Panc1 (cell line): Measurements from ENCODE around the gene NFATC2IP. TPM values are rescaled to one million over a fixed set of nuclear protein-coding genes. Genes with fewer than 3 reads are reported as not detected.
A peak's percentile ranks its signal among the peaks of the same experiment; 100 is the strongest.

ENCODE experiments used
- ATAC-seq: fragments of 200-7000 bp; cut with Tn5 transposase; 2 replicates; pipeline ENCODE4 v1.9.1; 2020; ENCODE audit warnings: mild to moderate bottlenecking, moderate library complexity
- BruUV-seq: library from RNA; stranded (reverse); fragments of 400-500 nt; replicated peaks from 2 replicates; lab custom pipeline; 2021; lab: Mats Ljungman, UMichigan
- CTCF ChIA-PET: fragments of 300-600 bp; sonication (Branson Sonifier 250); formaldehyde crosslinking; loops from one replicate; lab custom pipeline; 2022; ENCODE audit warnings: antibody characterized with exemption; lab: Charles Lee
- POLR2A ChIA-PET: fragments of 300-600 bp; sonication (Branson Sonifier 250); formaldehyde crosslinking; loops from one replicate; lab custom pipeline; 2022; ENCODE audit warnings: antibody characterized with exemption; lab: Charles Lee
- DNase-seq: peaks from one replicate; pipeline ENCODE4 v3.0.0-alpha.2; 2010; ENCODE audit warnings: low read depth, low spot score
- H3K27ac ChIP-seq: 2 replicates; pipeline ENCODE4 v1.5.1; 2011; ENCODE audit warnings: mild to moderate bottlenecking, low read length, inconsistent platforms
- H3K27me3 ChIP-seq: fragments of 200-500 bp; sonication (Bioruptor generic); 2 replicates; pipeline ENCODE4 v1.6.0; 2014; ENCODE audit warnings: low read length, inconsistent platforms; ENCODE audit not compliant: control insufficient read depth, insufficient read depth
- H3K36me3 ChIP-seq: fragments of 200-500 bp; sonication (Bioruptor generic); 2 replicates; pipeline ENCODE4 v1.5.1; 2014; ENCODE audit warnings: inconsistent platforms, mild to moderate bottlenecking, low read length, moderate library complexity; ENCODE audit not compliant: control insufficient read depth, insufficient read depth
- H3K4me1 ChIP-seq: 2 replicates; pipeline ENCODE4 v1.5.1; 2011; ENCODE audit warnings: inconsistent platforms, mild to moderate bottlenecking, low read length, moderate library complexity; ENCODE audit not compliant: control insufficient read depth, insufficient read depth
- H3K4me3 ChIP-seq, 2 experiments: 2 replicates each; pipeline ENCODE4 v1.5.1; 2011 to 2012; ENCODE audit warnings: low read depth in 2 of 2, low read length in 2 of 2, mild to moderate bottlenecking in 2 of 2, inconsistent platforms in 1 of 2, moderate library complexity in 1 of 2
- H3K9me3 ChIP-seq: fragments of 200-500 bp; sonication (Bioruptor generic); 2 replicates; pipeline ENCODE4 v1.5.1; 2014; ENCODE audit warnings: low read depth, mild to moderate bottlenecking, inconsistent platforms, low read length, moderate library complexity; ENCODE audit not compliant: control insufficient read depth, insufficient read depth
- CTCF ChIP-seq: fragments of 450-650 bp; IDR thresholded peaks from 2 replicates; pipeline ENCODE4 v1.5.1; 2017; ENCODE audit warnings: mild to moderate bottlenecking
- POLR2AphosphoS5 ChIP-seq: IDR thresholded peaks from 2 replicates; pipeline ENCODE4 v1.6.1; 2012; ENCODE audit warnings: mild to moderate bottlenecking, low read depth, low read length, moderate library complexity
- REST ChIP-seq, 2 experiments: IDR thresholded peaks; 2 replicates each; pipeline ENCODE4 v1.6.1; 2011 to 2012; ENCODE audit warnings: low read depth in 2 of 2, control low read depth in 1 of 2, low read length in 1 of 2, mild to moderate bottlenecking in 1 of 2, moderate library complexity in 1 of 2; ENCODE audit not compliant: insufficient read depth in 1 of 2
- SIN3A ChIP-seq: IDR thresholded peaks from 2 replicates; pipeline ENCODE4 v1.6.1; 2012; ENCODE audit warnings: low read depth, mild to moderate bottlenecking, low read length, moderate library complexity, borderline replicate concordance; ENCODE audit not compliant: insufficient read depth
- TCF7L2 ChIP-seq: IDR thresholded peaks from 2 replicates; pipeline ENCODE4 v1.6.1; 2011; ENCODE audit warnings: mild to moderate bottlenecking, low read depth, low read length, inconsistent platforms
- in situ Hi-C: cut with HindIII; loops from 2 replicates; pipeline ENCODE4 v1.10.0; 2016; ENCODE audit warnings: low sequenced_read_pairs, low pct_unique_long_range_greater_than_20kb
- intact Hi-C: fragments of 100-400 bp; cut with micrococcal nuclease; formaldehyde crosslinking; loops from one replicate; pipeline ENCODE4 v1.10.0; 2022; ENCODE audit not compliant: unreplicated experiment
- total RNA-seq: library from RNA; stranded (reverse); gene quantifications from one replicate; pipeline ENCODE4 v1.2.1, GENCODE V29; 2021; ENCODE audit not compliant: unreplicated experiment

NFATC2IP gene
- total RNA-seq, 1 experiment from 2014 or later, result 47.3 TPM

GRCh38 chr16:28975158-28975599 is 24.4 kb downstream of the NFATC2IP start:
- Histone ChIP-seq H3K27ac (peak overlapping the region; percentile 97), H3K4me1 (peaks cover 7% of the 10 kb centered on the region), H3K9me3 (no peaks in the 10 kb centered on the region), H3K36me3 (no peaks in the 10 kb centered on the region; the same call in 1 of the 2 replicates), H3K27me3 (no peaks in the 10 kb centered on the region), H3K4me3 (peak overlapping the region; percentile 95 to 96)
- TF ChIP-seq SIN3A (no peak), POLR2AphosphoS5 (no peak), REST (IDR thresholded peaks at IDR 0.05; ENCODE audit: insufficient read depth in 1 of 2, low read depth in 2 of 2, low read length in 1 of 2) (no peak), TCF7L2 (no peak), CTCF (no peak)
- no TSS peak for BruUV-seq
- DNase-seq (no peak), ATAC-seq (peak; percentile 37)
- ChIA-PET CTCF (no interaction called here), POLR2A (no interaction called here)
- intact Hi-C loops, result no loop called here
- in situ Hi-C loops, result no loop called here

- Histone ChIP-seq H3K27me3 (no peaks in the 10 kb centered on the region), H3K4me3 (no peak overlapping the region), H3K27ac (no peak overlapping the region), H3K9me3 (no peaks in the 10 kb centered on the region), H3K36me3 (no peaks in the 10 kb centered on the region; the same call in 1 of the 2 replicates), H3K4me1 (peaks cover 7% of the 10 kb centered on the region)
- no peak for TF ChIP-seq SIN3A
- no peak for TF ChIP-seq TCF7L2
- peak; percentile 85 for TF ChIP-seq CTCF
- no peak for TF ChIP-seq POLR2AphosphoS5
- ATAC-seq (no peak), DNase-seq (peak; percentile 28)
- no TSS peak for BruUV-seq
- ChIA-PET POLR2A (interaction anchor here (0.5 kb wide), 2 partner anchors 11 to 764 kb away, joined by 3 read pairs; no protein-coding TSS in a partner anchor), CTCF (interaction anchor here (0.5 to 0.6 kb wide), 2 partner anchors 56 to 231 kb away, joined by 4 to 8 read pairs; no protein-coding TSS in a partner anchor)
- intact Hi-C loops, result no loop called here
- in situ Hi-C loops, result no loop called here
Measured at GRCh38 chr16:28977703-28978662, 27.2 kb downstream of the NFATC2IP start.
